ENCODE data around the gene CYP19A1.

Gene CYP19A1

GRCh38 chr15:51356983-51357382 lies 18.6 kb upstream of the CYP19A1 start:
- no peak for DNase-seq

DNA sequence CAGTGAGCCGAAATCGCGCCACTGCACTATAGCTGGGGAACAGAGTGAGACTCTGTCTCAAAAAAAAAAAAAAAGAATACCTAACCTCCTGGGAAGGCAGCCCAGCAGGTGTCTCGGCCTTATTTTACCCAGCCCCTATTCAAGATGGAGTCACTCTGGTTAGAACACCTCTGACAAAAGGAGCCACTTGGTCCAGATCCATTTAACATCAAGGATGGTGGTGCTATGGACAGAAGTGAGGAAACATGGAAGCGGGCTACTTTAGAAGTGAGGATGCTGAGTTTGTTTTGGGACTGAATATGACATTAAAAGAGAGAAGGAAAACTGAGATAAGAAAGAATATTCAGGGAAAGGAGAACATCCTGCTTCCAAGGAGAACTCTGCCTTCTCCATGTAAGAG lies 17.8 kb upstream of the CYP19A1 start:
- DNase-seq: no peak

DNA sequence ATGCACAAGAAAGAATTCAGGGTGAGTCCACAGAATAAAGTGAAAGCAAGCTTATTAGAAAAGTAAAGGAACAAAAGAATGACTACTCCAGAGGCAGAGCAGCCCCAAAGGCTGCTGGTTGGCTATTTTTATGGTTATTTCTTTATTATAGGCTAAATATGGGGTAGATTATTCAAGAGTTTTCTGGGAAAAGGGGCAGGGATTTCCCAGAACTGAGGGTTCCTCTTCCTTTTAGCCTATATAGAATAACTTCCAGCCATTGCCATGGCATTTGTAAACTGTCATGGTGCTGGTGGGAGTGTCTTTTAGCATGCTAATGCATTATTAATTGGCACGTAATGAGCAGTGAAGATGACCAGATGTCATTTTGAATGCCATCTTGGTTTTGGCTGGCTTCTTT lies 16.7 kb upstream of the CYP19A1 start:
- DNase-seq: no peak

DNA sequence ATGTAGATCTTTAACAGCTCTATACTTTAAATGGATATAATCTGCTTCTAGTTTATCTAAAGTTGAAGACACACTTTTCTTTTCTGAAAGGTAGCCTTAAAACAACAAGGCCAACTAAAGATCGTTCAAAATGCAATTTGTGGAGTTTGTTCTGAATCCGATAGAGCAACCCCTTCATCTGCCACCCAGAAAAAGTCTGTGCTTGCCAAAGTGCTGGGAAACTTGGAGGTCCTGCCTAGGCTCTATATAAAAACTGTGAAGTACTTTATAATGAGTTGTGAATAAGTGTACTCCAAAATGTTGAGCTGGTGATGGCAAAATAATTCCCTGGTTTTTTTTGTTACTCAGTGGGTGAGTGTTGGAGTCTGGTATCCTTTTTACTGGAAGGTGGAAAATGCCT lies 15.6 kb upstream of the CYP19A1 start:
- DNase-seq: no peak

DNA sequence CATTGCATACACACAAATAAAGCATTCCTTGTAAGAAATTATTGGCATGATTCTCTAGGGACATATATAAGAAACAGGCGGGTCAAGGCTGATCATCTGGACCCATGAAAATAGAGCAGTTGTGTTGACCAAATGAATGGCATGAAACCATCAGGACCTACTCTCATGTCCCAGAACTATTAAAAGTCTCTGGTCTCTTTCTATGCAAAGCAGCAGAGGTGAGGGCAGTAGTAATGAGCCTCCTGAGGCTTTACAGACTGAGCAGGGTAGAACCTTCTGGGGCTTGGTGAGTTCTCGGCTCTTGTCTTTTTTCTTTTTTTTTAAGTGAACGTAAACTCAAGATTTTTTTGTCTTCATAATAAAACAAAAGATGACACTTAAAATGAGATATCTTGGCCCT lies 12.3 kb upstream of the CYP19A1 start:
- no peak for DNase-seq

DNA sequence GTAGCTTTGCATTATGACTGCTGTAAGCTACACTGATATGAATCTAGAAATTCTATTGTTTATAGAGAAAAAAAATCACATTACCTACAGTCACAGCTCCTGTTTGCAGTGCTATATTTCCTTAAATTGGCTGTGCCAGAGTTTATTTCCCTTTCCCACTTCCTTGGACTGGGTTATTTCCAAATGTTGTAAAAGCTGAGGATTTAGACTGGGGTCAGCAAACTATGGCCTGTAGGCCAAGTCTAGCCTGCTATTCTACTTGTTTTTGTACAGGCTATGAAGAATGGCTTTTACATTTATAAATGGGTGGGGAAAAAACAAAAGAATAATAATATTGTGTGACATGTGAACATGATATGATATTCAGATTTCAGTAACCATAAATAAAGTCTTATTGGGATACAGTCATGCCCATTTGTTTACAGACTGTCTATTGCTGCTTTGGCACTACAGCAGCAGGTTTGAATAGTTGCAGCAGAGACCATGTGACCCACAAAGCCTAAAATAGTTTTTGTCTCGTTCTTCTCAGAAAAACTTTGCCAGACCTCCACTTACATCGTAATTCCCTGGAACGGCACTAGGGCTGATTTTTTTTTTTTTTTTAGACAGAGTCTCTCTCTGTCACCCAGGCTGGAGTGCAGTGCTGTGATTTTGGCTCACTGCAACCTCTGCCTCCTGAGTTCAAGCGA lies 10.9 kb upstream of the CYP19A1 start:
- no peak for DNase-seq

DNA sequence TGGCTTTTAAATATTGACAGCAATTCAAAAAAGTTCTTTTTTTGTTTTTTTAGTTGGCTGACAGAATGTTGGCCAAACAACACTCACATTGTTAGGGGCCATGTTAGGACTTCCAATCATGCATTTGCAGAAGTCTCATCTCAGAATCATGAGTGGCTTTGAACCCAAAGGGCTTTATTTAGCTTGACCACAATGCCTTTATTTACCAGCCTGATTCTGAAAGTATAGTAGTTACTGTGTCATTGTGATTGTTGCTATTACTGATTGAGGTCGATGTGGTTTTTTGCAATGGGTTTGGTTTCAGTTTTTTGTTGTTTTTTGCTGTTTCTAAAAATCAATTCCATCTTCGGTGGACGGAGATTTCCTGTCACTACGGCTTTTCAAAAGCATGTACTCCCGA lies 10.3 kb upstream of the CYP19A1 start:
- DNase-seq: peak; percentile 28

DNA sequence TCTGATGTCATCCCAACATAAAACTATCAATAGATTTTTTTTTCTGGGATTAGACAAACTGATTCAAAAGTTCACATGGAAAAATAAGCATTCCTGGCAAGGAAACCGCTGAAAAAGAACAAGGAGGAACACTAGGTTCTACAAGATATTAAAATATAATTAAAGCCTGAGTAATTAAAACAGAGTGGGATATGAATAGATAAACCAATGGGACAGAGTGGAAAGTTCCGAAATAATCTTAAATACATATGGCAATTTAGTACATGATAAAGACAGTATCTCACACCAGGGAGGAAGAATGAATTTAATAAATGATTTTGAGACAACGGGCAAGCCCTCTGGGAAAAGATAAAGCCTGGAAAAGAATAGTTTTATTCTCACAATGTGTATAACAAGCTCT lies 7.7 kb upstream of the CYP19A1 start:
- no peak for DNase-seq

DNA sequence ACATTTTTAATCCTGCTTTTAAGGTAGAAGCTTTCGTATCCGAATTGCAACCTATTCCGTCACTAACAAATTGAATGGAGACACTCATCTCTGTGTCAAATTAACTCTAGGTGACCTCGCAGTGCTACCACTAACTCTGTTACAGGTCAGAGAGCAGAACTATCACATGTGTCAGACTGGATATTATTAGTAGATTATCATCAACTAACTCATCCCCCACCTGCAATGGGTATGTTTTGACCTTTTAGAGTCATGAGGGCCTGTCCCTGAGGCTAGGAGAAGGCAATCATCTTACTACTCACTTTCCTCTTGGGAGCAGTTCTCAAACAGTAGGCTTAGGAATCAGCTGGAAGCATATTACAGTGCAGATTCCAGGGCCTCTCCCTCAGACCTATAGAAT lies 5.1 kb upstream of the CYP19A1 start:
- DNase-seq: peak; percentile 53

- peak; percentile 83 for DNase-seq
These were observed 4.0 kb upstream of the CYP19A1 start for GRCh38 chr15:51342227-51342999.

DNA sequence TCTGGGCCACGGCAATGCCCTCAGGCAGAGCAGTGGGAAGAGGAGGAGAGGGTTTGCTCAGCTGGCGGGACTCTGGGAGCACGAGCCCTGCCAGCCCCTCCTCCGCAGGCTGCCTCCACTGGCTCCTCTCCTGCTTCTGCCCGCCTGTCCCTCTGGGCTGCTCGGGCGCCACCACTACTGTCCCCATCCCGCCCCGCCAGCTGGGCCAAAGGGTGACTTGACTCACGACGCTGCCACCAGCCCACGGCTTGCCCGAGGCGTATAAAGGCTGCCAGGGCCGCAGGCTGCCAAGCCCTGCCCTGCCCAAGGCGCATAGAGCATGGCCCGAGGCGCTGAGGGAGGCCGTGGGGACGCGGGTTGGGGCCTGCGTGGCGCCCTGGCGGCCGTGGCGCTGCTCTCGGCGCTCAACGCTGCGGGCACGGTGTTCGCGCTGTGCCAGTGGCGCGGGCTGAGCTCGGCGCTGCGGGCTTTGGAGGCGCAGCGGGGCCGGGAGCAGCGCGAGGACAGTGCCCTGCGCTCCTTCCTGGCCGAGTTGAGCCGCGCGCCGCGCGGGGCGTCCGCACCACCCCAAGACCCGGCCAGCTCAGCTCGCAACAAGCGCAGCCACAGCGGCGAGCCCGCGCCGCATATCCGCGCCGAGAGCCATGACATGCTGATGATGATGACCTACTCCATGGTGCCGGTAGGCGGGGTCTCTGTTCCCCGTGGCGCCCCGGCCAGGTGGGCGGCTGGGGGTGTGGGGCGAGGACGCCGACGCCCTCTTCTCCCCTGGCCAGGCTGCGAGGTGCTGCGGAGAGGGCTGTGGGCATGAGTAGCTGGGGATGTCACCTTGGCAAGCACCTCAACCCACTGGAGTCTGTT lies 3.2 kb upstream of the CYP19A1 start, which contains the start of gene GLDN:
GLDN (plus strand) TSS at position 290 of the 861 bp plus-strand sequence; CDS start at position 320, 30 bp downstream.
- DNase-seq: peak; percentile 90

DNA sequence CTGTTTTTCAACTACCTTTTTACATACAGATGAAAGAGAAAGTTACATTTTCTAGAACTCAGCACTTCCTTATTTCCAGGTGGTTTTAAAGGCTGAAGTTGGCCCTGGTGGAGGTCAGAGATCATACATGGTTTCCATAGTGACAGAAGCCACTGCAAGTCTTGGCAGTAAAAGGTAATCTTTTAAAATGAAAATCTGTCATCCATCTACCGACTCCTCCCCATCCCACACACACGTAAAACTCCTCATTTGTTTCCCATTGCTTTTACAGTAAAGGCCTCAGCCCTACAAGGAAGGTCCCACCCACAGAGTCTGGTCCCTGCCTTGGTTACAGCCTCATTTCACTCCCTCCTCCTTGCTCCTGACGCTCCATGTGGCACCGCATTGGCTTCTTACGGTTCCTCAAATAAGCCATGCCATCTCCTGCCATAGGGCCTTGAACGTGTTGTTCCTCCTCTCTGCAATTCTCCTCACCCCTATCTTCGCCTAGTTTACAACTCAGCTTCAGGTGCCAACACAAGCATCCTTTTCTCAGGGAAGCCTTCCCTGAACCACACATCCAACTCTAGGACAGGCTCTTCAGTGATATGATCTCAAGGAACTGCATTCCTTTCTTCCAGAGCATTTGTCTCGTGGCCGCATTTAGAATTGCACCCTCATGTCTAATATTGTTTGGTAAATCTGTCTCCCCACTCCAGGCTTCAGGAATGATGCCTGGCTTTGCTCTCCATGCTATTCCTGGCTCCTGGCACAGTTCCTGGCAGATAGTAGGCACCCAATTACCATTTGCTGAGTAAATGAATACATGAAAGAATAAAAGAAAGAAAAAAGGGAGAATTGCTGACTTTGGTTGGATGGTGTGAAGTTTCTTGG lies 2.6 kb downstream of the CYP19A1 start:
- DNase-seq: no peak

DNA sequence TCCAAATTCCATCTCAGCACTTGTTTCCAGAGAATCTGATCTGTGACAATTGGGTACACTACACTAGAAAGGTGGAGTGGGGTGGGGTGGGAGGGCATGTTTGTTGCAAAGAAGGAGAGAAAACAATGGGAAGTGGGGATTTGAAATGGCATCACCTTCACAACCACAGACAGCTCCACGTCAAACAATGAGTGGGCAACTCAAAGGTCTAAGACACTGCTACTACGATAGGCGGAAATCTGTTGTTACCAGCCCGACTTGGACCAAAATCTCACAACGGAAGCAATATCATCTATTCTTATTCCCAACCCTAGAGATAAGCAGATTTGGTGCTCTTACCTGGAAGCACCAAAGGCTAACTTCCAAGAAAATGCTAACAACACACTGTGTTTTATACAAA lies 3.3 kb downstream of the CYP19A1 start:
- DNase-seq: no peak

- DNase-seq: no peak
These were observed 4.4 kb downstream of the CYP19A1 start for GRCh38 chr15:51334011-51334451.

GRCh38 chr15:51333571-51333970 lies 4.8 kb downstream of the CYP19A1 start:
- no peak for DNase-seq

GRCh38 chr15:51332206-51333147 lies 5.9 kb downstream of the CYP19A1 start:
- no peak for DNase-seq

- no peak for DNase-seq
These were observed 7.3 kb downstream of the CYP19A1 start for GRCh38 chr15:51331141-51331540.

GRCh38 chr15:51328926-51329325 lies 9.5 kb downstream of the CYP19A1 start:
- DNase-seq: no peak

- peak; percentile 96 for DNase-seq
These were observed 11.3 kb downstream of the CYP19A1 start for GRCh38 chr15:51327081-51327480.

- DNase-seq: no peak
These were observed 13.2 kb downstream of the CYP19A1 start for GRCh38 chr15:51325167-51325566.

DNA sequence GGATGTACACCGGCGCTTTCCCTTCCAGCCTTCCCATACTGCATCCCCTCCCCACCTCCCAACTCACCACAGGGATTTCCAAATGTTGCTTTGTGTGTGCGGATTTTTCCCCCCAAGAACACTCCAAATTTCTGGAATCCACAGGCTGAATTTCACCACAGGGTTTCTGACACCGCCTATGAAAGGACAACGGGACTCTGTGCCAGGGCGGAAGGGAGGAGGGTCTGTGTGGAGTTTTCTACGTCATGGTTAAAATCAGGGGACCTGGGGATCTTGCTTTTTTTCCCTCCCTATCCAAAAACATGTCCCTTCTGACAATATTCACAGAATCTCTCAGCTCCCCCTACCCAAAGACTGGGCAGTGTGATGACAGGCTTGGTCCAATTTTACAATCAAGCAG lies 14.6 kb downstream of the CYP19A1 start:
- DNase-seq: no peak
